Retinal pigment epithelial cell (primary cell): Measurements from ENCODE around the gene HSDL1.

ENCODE experiments used
- DNase-seq: peaks from one replicate; pipeline ENCODE4 v3.0.0-alpha.2; 2010; ENCODE audit warnings: low read depth
- H3K4me3 ChIP-seq: 2 replicates; pipeline ENCODE4 v1.5.1; 2011; ENCODE audit warnings: mild to moderate bottlenecking, low read length, control low read depth, moderate library complexity
- TF ChIP-seq, protein P1 (sequence below): conservative IDR thresholded peaks from 2 replicates; pipeline ENCODE4 v1.5.1; 2011; ENCODE audit warnings: low read depth, low read length, control low read depth, inconsistent platforms

The HSDL1 gene

DNA sequence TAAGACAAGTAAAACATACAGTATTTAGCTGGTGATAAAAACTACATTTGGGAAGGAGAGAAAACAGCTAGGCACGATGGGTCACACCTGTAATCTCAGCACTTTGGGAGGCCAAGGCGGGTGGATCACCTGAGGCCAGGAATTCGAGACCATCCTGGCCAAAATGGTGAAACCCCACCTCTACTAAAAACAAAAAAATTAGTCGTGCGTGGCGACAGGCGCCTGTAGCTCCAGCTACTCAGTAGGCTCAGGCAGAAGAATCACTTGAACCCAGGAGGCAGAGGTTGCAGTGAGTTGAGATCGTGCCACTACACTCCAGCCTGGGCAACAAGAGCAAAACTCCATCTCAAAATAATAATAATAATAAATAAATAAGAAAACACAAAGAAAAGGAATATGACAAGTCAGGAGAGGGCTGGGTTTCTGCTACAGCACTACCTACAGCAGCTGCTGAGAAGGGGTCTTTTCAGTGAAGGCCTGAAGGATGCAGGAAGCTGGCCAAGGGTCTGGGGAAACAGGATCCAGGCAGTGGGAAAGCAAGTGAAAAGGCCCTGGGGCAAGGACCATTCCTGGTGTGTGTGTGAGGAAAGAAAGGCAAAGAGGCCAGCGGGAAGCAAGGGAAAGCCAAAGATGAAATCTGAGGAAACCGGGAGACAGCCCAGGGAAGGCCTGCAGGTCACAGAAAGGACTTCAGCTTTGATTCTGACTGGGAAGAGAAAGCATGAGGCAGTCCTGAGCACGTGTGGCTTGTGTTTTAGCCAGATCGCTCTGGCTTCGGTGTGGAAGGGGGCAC is 38.8 kb downstream of the HSDL1 start:
- no peak for DNase-seq
- H3K4me3 ChIP-seq: no peak overlapping the region
- TF ChIP-seq, protein P1, sequence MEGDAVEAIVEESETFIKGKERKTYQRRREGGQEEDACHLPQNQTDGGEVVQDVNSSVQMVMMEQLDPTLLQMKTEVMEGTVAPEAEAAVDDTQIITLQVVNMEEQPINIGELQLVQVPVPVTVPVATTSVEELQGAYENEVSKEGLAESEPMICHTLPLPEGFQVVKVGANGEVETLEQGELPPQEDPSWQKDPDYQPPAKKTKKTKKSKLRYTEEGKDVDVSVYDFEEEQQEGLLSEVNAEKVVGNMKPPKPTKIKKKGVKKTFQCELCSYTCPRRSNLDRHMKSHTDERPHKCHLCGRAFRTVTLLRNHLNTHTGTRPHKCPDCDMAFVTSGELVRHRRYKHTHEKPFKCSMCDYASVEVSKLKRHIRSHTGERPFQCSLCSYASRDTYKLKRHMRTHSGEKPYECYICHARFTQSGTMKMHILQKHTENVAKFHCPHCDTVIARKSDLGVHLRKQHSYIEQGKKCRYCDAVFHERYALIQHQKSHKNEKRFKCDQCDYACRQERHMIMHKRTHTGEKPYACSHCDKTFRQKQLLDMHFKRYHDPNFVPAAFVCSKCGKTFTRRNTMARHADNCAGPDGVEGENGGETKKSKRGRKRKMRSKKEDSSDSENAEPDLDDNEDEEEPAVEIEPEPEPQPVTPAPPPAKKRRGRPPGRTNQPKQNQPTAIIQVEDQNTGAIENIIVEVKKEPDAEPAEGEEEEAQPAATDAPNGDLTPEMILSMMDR: no peak

DNA sequence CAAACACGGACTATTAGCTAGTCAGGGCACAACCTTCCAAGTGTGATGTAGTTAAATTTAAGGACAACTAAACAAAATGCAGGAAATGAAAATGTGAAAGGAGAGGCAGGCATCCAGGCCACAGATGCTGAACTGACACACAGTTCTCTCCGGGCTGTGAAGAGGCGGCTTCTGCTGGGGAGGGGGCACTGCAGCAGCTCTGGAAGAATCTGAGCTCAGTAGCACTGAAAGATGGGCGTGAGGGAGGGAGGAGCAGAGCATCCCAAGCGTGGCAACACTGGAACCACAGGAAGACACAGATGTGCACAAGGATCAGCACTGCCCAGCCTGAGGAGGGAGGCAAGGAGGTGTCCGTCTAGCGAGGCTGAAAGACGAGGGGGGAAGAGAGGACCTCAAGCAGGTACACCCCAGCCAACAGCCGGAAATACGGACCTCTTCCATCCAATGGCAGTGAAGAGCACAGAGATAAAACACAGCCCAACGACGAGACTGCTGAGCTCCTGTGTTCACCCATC is 39.6 kb downstream of the HSDL1 start:
- TF ChIP-seq, protein P1: no peak
- DNase-seq: no peak
- H3K4me3 ChIP-seq: no peak overlapping the region

DNA sequence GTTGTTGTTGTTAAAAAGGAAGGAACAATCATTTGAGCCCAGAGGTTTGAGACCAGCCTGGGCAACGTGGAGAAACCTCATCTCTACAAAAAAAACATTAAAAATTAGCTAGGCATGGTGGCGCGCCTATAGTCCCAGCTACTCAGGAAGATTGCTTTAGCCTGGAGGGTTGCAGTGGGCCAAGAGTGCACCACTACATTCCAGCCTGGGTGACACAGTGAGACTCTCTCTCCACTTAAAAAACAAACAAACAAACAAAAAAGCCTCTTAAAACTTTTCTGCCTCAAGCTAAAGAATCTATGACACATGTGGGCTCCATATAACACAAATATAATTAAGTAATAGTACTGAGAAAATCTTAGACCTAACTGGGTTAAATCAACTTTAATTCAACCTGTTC is 40.7 kb downstream of the HSDL1 start:
- DNase-seq: no peak
- no peak overlapping the region for H3K4me3 ChIP-seq
- TF ChIP-seq, protein P1: no peak

DNA sequence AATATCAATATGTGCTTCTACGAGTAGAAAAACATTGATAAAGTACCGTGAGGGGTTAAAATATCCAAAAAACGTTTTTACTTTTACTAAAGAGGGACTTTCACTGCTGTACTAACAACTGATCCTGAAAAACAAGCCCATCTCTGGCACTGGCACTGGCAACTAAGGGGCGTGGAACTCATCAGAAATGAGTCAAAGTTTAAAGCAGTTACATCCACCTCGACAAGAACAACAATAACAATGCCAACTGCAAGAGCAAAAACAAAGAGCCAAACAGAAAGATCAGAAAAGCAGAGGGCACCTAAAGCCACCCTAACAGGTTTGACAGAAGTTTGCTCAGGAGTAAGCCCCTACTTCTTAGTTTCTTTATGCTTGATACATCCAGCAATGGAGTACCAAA is 41.3 kb downstream of the HSDL1 start:
- no peak overlapping the region for H3K4me3 ChIP-seq
- no peak for DNase-seq
- TF ChIP-seq, protein P1: no peak

DNA sequence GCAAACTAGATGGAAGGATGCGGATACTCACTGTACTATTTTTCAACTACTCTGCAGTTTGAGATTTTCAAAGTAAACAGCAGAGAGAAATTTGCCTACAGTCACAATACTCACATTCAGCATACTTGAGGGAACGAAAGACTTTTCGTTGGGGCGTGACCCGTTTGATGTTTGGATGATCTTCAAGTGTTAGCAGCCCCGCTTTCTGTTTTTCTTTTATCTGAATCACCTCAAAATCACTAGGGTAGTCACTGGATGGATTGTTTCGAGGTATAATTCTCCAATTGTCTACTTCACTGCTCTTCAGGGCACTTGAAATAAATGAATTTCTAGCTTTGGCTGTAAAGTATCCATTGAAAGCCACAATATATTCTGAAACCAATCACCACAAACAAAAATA is 46.0 kb downstream of the HSDL1 start:
- DNase-seq: no peak
- TF ChIP-seq, protein P1: no peak
- H3K4me3 ChIP-seq: no peak overlapping the region

DNA sequence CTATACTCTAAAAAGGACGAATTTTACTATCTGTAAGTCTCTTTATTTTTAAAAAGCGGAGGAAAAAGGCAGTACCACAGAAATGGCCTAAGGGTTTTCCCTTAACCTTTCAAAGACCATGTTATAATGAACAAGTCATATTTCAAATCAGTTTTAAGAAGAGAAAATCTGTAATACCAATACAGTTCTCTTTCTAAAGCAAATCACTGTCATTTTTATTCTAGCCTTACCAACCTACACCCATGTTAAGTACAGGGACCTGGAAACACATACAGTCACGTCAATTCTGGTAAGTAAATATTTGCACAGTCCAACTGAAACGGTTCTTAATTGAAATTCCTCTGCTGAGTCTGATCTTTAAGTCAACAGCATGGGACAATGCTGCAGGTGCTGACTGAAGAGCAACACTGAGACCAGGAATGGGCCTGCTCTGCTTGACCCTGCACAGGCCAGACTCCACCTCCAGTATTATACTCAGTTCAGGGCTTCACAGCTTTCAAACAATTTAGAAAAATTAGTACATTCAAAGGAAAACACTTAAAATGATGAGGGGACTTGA is 48.5 kb downstream of the HSDL1 start:
- no peak overlapping the region for H3K4me3 ChIP-seq
- TF ChIP-seq, protein P1: no peak
- no peak for DNase-seq

DNA sequence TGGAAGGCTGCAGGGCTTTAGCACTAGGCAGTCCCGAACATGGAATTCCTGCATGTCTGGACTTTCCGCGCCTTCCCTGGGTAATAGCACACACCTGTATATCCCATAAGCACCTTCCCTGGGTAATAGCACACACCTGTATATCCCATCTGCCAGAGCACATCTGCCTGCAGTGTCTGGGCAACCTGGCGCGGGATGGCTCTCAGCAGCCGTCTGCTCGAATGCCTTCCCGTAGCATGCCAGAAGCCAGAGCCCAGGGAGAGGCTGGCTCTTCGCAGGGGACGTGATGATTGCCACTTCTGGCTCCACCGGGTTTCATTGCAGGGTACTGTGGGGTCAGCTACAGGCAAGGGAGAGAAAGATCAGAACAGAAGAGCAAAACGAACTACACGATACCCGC is 49.5 kb downstream of the HSDL1 start:
- DNase-seq: no peak
- TF ChIP-seq, protein P1: no peak
- H3K4me3 ChIP-seq: no peak overlapping the region
